ENCODE measurements around the gene ATP5ME. TPM values are rescaled to one million over a fixed set of nuclear protein-coding genes. Genes with fewer than 3 reads are reported as not detected.

Gene ATP5ME
- total RNA-seq, 4 donors from 2014 or later: 24.7 to 172 (median 91.5) TPM

- Histone ChIP-seq H3K27me3 (peaks cover 0 to 21% (median 6%) of the 10 kb centered on the region in 3 donors), H3K36me3 (peaks cover 0 to 17% of the 10 kb centered on the region in 2 donors), H3K9me3 (no peaks in the 10 kb centered on the region), H3K27ac (peak overlapping the region in 3 of 4 donors; percentile 23 to 99 (median 96)), H3K4me1 (peaks cover 37 to 55% of the 10 kb centered on the region in 2 donors), H3K4me3 (no peak overlapping the region)
- in situ Hi-C loops (cut with MboI; ENCODE audit: low sequenced_read_pairs in 4 of 4) (loop anchor here in 1 of 4 donors (10.0 kb wide), 1 partner anchor 109 kb away; no protein-coding TSS in a partner anchor), intact Hi-C loops (cut with DNase I; ENCODE audit: low total_unique reads) (loop anchor here (10.0 kb wide), 1 partner anchor 181 kb away; the partner anchor contains the start of genes PIGG and ZNF721)
- DNase-seq (peak in 1 of 2 donors; percentile 24), ATAC-seq (no peak)
- TF ChIP-seq CTCF (IDR thresholded peaks at IDR 0.05 in 4 of 5, conservative IDR thresholded peaks at IDR 0.05 in 1 of 5) (no peak), POLR2A (IDR thresholded peaks at IDR 0.05) (no peak)
Observed at GRCh38 chr4:675980-676870, 2.1 kb upstream of the ATP5ME start.

GRCh38 chr4:675036-675882 is 1.2 kb upstream of the ATP5ME start:
- H3K36me3 ChIP-seq: peaks cover 0 to 23% of the 10 kb centered on the region in 2 donors
- ATAC-seq: peak in 1 of 2 donors; percentile 8
- no peaks in the 10 kb centered on the region for H3K9me3 ChIP-seq
- TF ChIP-seq POLR2A (IDR thresholded peaks at IDR 0.05) (no peak), CTCF (IDR thresholded peaks at IDR 0.05 in 4 of 5, conservative IDR thresholded peaks at IDR 0.05 in 1 of 5) (no peak)
- DNase-seq: peak in 1 of 2 donors; percentile 24
- in situ Hi-C loops (cut with MboI; ENCODE audit: low sequenced_read_pairs in 4 of 4): loop anchor here in 1 of 4 donors (10.0 kb wide), 1 partner anchor 110 kb away; no protein-coding TSS in a partner anchor
- peaks cover 31 to 48% of the 10 kb centered on the region in 2 donors for H3K4me1 ChIP-seq
- H3K27ac ChIP-seq: peak overlapping the region; percentile 90 to 99 (median 97)
- peak overlapping the region; percentile 88 to 99 (median 96) for H3K4me3 ChIP-seq
- H3K27me3 ChIP-seq: peaks cover 0 to 11% (median 3%) of the 10 kb centered on the region in 3 donors
- intact Hi-C loops (cut with DNase I; ENCODE audit: low total_unique reads): loop anchor here (10.0 kb wide), 1 partner anchor 180 kb away; the partner anchor contains the start of genes PIGG and ZNF721

- Histone ChIP-seq H3K4me1 (peaks cover 31 to 45% of the 10 kb centered on the region in 2 donors), H3K9me3 (no peaks in the 10 kb centered on the region), H3K4me3 (peak overlapping the region; percentile 88 to 99 (median 98)), H3K27ac (peak overlapping the region; percentile 90 to 99 (median 97)), H3K36me3 (peaks cover 0 to 23% of the 10 kb centered on the region in 2 donors), H3K27me3 (no peaks in the 10 kb centered on the region)
- DNase-seq (peak in 1 of 2 donors; percentile 33), ATAC-seq (no peak)
- TF ChIP-seq CTCF (IDR thresholded peaks at IDR 0.05 in 4 of 5, conservative IDR thresholded peaks at IDR 0.05 in 1 of 5) (no peak), POLR2A (IDR thresholded peaks at IDR 0.05) (no peak)
- in situ Hi-C loops (cut with MboI; ENCODE audit: low sequenced_read_pairs in 4 of 4): loop anchor here in 1 of 4 donors (10.0 kb wide), 1 partner anchor 111 kb away; no protein-coding TSS in a partner anchor
- intact Hi-C loops (cut with DNase I; ENCODE audit: low total_unique reads): loop anchor here (1.0 to 10.0 kb wide), 4 partner anchors 109 to 674 kb away; partner anchors contain the start of genes GAK, PIGG, TMEM175 and UVSSA
Observed at GRCh38 chr4:673349-674091, 556 bp downstream of the ATP5ME start.

Measured in gastrocnemius medialis (tissue), 4 donors.